HG03558 (cell line): ENCODE results near the gene FKBP7.
"Not testable (repeated sequence)": the region's sequence is repeated elsewhere in the genome, so short reads cannot be mapped to it uniquely, and the experiment has no call there.

Experiments used
- ATAC-seq: cut with Tn5 transposase; IDR thresholded peaks from one replicate; pipeline ENCODE4 v1.9.1; 2021; ENCODE audit warnings: moderate number of reproducible peaks; ENCODE audit not compliant: unreplicated experiment; ENCODE audit errors: extremely low read depth

Gene FKBP7

DNA sequence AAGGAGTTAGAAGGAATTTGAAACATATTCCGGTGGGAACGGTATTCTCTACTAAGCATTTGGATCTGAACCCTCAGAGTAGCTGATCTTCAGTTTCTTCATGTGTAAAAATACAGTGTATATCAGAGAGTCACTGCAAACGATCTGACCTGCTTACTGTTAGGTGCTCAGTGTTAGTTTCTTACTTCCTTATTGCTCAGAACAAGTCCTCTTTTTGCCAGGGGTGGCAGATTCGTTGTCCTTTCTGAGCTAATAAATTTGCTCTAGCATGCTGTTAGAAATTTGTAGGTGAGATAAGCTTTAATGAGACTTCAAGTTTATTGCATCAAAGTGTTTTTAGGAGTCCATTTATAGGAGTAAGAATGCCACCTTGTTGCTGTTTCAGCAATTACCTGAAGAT, 17.6 kb upstream of the FKBP7 start:
- ATAC-seq: no peak

DNA sequence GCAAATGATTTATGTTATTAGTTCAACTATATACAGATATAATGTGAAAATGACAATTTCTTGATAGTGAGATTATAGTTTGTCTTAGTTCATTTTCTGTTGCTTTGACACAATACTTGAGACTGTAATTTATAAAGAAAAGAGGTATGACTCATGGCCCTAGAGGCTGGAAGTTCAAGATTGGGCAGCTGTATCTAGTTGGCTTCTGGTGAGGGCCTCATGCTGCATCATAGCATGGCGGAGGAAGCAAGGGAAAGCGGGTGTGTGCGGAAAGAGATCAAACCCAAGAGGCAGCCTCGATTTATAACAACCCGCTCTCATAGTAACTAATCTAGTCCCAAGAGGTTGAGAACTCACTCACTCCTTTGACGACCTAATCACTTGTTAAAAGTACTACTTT, 13.2 kb upstream of the FKBP7 start:
- ATAC-seq: no peak

DNA sequence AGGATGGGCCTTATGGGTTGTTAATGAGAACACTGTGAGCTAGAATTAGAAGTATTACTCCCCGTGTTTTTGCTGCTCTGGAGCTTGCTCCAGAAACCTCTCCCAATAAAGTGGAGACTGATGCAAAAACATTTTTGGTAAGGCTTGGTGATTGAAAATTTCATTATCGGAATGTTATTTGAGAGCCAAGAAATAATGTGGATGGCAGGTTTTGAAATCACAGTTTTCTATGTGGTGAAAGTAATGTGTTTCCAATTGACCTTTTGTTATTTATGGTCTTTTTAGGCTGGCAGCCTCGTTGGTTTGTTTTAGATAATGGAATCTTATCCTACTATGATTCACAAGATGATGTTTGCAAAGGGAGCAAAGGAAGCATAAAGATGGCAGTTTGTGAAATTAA, 7.0 kb upstream of the FKBP7 start:
- ATAC-seq: no peak

DNA sequence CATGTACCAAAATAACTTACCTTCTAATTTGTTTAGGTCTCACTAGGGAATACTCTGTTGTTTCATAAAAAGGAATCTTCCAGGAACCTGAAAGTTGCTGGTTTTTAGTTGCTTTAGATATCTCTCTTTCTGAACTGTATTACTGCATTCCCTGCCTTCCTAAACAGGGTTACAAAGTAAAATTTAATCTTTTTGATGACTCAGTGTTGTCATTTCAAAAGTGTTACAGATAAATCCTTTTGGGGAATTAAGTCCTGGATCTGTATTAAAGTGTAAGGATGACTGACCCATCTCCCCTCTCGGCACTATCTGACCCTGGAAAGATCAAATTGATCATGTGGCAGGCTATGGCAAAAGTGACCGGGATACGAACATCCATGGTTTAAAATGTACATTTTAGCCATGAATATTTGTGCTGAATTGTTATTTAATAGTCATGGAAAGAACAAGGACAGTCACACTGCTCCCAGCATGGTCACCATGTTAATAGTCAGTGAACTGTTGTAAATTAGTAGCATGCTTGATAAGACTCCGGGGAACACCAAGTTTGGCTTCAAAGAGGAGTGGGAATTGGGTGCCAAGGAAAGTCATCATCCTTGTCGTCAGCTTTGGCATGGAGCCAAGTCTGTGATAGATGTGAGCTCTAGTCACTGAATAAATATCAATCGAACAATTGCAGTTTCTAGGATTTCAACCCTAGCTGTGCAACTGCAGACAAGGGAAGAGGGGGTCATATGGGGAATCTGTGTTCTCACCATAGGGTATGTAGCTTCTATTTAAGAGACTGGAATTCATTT, 6.0 kb upstream of the FKBP7 start:
- ATAC-seq: no peak

DNA sequence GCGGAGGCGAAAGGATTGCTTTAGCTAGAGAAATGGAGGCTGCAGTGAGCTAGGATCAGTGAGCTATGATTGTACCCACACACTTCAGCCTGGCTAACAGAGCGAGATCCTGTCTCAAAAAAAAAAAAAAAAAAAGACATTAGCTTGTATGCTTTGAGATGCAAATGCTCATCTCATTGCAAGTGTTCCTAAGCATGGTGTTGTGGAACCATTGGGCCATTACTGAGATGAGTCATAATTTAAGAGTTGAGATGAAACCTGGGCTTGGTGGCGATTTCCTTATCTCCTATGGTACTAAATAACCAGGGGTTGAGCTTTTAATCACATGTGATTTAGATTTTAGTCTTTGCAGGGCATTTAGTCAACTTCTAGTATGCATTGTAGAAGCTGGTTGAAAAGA, 4.0 kb upstream of the FKBP7 start:
- ATAC-seq: peak; percentile 24

DNA sequence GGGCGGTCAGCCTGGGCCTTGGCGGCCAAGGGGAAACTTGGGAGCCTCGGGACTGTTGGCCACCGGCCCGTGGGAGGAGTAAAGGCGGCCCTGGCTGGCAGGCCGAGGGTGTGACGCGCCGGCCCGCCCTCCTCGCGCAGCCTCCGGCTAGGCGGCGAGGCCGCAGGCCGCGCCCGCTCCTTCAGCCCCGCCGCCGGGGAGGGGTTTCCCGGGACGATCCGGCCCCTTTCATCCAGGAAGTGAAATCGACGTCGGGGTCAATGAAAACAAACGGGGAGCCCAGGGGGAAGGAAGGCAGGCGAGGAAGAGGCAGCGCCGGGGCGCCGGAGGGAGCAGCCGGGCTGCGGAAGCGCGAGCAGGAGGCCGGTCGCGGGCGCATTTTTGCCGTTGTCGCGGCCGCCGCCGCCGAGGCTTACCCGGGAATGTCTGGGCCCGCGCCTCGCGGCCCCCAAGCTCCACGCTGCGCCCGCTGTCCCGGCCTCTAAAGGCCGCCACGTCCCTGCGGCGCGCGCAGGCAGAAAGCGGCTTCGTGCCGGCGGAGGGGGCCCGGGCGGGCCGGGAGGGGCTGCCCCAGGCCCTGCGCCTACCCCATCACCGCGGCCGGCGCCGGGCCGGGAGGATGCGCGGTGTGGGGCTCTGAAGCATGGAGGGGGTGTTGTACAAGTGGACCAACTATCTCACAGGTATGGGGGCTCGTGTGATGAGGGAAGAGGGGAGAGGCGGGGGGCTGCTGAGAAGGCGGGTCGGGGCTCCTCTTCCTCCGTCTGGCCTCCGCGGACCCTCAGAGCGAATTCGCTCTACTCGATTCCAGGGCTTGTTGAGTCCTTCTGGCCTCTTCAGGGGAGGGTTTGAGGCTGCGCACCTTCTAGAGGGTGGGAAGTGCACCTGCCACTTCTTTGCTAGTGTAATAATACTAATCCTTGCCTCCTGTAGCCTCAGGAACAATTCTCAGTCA, 2.1 kb upstream of the FKBP7 start, which contains the start of gene PLEKHA3:
PLEKHA3 (plus strand) TSS at position 231 of the 955 bp plus-strand sequence; CDS start at position 644, 413 bp downstream.
- ATAC-seq: peak; percentile 43

DNA sequence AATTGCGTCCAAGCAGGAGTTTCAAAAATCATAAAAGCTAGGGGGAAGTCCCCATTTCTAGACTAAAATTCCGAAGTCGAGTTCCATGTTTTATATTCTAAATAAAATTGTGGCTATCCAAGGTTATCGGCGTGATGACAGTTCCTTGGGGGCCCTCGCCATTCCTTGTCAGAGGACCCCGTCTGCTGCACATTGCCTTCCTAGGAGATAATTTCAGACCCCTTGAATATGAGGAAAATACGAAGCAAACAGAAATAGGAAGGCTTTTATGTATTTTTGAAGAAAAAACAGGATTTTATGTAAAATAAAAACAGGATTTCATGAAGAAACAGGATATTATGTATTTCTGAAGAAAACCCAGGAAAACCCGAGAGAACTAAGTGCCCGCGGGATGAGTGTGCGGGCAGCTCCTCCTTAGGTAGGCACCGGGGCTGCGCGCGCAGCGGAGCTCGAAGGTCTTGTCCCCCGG, 1.4 kb upstream of the FKBP7 start:
- no peak for ATAC-seq

DNA sequence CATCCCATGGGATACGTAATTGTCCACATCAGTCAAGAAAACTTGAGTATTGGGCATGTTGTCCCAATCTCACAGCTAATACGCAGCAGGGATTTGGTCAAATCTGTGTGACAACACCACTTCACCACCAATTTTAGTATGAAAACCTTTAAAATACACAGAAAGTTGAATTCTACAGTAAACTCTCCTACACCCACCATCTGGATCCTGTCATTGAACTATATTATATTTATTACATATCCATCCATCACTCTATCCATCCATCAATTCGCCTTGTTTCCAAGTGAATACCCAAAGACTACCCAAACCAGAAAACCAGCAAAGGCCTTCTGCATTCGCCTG, 846 bp upstream of the FKBP7 start:
- ATAC-seq: no peak

DNA sequence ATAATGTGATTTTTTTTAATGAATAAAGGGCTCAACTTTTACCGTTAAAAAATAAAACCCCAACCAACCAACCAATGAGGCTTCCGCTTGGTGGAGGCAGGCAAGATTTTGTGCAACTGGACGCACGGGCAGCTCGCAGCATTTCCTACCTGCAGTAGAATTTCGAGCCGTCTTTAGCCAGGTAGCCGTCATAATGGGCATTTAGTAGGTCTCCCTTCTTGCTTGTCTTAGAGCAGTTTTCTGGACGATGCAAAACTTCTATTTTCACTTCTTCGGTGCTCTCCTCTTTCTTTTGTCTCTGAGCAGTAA, 316 bp downstream of the FKBP7 start:
- no peak for ATAC-seq

DNA sequence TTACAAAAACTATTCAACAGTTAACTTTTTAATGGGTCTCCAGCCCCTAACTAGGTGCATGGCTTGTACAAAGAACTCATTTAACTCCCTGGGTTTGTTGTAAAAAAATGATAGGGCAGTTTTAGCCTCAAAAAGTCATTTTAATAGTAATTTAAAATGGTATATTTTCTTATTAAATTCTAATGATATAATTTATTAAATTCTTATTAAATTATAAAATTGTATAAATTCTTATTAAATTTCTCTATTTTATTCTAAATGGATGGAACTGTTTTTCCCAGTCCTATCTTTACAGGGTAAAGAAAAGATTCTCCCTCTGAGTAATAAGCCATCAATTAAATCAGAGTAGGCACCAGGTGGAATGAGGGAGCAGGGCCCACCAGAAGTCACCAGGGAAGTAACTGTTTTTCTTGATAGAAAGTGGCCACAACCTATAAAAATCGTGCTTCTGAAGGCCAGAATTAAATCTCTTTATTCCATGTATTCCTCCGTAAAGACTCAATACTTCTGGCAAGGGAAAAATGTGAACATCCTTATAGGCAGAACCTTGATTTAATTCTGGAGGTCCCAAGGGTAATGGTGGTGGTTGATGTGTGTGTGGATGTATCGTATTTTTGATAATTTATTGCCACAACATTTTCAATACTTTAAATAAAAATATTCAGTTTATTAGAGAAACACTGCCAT, 814 bp downstream of the FKBP7 start:
- no peak for ATAC-seq

DNA sequence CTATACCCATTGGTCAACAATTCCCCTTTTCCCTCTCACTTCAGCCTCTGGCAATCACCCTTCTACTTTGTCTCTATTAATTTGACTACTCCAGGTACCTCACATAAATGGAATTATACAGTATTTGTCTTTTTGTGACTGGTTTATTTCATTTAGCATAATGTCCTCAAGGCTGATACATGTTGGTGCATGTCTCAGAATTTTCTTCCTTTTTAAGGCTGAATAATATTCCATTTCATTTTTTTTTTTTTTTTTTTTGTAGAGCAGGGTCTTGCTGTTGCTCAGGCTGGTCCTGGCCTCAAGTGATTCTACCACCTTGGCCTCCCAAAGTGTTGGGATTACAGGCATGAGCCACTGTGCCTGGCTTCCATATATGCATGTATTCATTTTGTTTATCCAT, 1.9 kb downstream of the FKBP7 start:
- ATAC-seq: no peak

DNA sequence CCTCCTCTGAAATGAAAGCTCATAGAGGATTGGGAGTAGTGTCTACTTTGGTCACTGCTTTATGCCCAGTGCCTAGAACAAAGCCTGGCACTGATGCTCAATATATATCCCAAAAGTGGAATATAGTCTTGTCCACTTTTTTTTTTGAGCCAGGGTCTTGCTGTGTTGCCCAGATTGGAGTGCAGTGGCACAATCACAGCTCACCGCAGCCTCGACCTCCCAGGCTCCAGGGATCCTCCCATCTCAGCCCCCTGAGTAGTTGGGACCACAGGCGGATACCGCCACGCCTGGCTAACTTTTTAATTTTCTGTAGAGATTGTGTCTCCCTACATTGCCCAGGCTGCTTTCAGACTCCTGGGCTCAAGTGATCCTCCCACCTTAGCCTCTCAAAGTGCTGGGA, 3.8 kb downstream of the FKBP7 start:
- no peak for ATAC-seq

DNA sequence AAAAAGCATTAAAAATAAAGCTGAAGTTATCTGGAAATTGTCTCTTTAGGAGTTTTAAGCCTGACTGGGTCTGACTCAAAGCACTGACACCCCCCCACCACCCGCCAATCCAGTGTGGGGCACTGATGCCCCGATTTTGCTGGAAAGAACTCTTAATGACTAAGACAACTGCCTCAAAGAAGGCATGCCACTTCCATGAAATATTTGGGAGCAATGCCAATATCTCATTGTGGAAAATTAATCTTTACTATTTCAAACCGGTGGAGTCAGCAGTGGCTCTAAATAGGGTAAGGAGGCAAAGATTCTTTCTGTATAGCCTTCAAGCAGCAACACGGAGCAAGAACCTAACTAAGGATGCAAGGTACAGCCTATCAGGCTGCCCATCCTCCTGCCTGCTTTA, 4.5 kb downstream of the FKBP7 start:
- ATAC-seq: no peak

DNA sequence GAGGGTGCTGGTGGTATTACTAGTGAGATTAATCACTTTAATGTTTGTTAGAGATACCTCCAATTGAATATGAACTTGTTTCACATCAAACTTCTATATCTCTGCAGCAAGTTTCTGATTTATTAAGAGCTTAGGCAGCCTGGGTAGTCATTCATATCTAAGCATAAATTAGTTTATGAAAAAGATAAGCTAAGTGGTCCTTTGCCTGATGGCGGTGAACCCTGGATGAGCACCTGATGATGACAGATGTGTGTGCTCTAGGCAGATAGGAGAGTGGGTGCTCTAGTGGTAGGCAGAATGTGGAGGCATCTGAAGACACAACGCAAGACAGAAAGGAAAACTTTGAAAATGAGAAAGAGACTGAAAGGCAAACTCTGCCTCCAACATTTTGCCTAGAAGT, 5.0 kb downstream of the FKBP7 start:
- no peak for ATAC-seq

DNA sequence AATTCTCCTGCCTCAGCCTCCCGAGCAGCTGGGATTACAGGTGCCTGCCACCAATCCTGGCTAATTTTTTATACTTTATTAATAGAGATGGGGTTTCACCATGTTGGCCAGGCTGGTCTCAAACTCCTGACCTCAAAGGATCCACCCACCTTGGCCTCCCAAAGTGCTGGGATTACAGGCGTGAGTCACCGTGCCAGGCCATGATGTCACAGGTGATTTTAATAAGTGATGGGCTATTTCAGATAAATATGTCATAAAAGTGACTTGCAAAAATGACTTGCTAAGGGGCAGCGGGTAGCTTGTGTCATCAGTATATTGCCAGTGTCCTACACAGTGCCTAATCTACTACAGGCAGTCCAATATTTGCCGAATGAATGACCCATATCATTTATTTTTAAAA, 7.1 kb downstream of the FKBP7 start:
- not testable (repeated sequence) for ATAC-seq

DNA sequence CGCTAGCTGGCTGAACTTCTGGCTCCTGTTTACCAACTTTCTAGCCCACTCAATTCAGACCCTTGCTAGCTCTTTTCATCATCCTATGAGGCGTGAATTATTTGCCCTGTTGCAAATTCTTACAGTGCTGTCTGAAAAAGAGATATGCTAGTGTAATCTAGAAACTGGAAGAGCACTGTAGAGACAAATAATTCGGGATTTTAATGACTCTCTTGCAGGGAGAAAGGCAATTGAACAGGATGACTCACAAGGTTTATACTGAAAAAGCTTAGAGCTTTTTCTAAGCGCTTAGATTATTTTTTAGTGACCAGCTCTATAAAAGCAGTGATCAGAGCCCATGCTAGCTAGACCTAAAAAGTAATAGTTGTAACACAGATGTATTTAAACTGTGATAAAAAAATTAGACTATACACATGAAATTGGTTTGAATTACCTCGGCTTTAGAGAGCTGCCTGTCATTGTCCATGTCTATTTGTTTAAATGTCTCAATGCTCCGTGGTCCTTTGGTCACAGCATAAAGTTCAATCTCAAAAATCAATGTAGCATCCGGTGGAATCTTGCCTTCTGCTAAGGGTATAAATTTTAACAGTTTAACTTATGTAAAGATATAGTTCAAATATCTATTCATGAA, 9.1 kb downstream of the FKBP7 start:
- no peak for ATAC-seq

DNA sequence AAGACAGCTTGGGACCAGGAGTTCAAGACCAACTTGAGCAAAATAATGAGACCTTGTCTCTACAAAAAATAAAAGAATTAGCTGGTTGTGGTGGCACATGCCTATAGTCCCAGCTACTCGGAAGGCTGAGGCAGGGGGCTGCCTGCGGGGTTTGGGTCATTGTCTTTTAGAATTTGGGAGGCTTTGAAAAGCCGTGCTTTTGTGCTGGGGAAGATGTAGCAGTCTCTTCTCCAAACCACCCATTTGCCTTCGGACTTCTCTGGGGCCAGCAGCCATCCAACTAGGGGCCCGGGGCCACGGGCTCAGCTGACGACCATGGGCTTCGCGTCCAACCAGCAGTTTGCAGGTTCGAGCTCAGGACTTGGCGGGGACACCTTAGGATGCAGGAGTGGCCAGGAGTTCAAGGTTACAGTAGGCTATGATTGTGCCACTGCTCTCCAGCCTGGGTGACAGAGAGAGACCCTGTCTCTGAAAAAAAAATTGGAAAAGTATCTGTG, 21.0 kb downstream of the FKBP7 start:
- ATAC-seq: no peak

DNA sequence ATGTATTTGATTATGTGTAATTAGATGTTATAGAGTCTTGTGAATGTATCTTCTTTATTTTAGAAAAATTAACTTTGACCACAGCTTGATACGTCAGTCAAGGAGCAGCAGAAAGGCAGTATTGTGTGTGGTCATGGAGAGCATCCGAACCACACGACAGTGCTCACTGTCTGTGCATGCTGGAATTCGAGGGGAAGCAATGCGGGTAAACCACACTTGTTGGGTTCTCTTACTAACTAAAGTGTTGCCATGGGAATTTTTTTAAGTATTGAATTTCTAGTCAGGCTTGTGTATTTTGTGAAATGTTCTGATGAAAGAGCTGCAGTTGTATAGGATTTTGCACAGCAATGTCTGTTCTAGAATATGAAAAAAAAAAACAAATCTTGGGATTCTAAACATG, 22.5 kb downstream of the FKBP7 start:
- no peak for ATAC-seq

DNA sequence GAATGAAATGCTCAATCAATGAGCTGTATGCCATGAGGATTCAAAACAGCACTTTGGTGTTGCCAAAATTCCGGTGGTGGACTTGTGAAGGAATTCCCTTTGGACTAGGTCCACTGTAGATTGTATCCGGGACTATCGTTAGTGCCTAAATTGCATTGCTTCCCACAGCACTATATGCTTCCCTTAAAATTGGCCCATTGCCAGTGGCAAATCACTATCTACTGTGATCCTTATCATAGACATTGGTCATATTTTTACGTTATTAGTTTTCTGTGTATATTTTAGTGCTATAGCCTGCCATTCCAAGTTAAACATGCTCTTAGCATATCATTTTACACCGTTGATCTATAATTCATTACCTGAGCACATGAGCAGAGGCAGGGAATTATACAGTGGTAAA, 25.5 kb downstream of the FKBP7 start:
- ATAC-seq: no peak

DNA sequence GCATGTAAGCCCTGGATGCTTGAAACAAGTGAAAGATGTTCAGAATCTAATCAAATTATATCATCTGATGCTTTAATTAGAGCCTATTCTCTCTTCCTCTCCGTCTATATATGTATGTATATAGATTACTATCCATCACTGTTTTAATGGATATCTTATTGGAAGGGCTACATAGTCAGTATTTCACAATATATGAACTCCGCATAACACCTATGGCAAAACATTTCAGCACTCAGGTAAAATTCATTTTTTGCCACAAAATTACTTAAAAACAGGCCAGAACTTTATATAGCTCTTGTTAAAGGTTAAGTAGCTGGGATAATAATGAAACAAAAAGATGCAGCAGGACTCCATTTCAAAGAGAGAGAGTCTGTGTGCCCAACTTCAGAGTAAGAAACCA, 26.1 kb downstream of the FKBP7 start:
- ATAC-seq: no peak
